ENCODE results near the gene VTA1. TPM values are rescaled to one million over a fixed set of nuclear protein-coding genes. Genes with fewer than 3 reads are reported as not detected.
A peak's percentile ranks its signal among the peaks of the same experiment; 100 is the strongest.

The VTA1 gene
- total and polyA plus RNA-seq, 2 of the 13 experiments (the other 11 are each of a cell fraction or from before 2014, with no cell fraction given), result 70.7 to 89.1 TPM

GRCh38 chr6:142189057-142189456 is 42.0 kb downstream of the VTA1 start (continued):
- TF ChIP-seq ZNF260 (CRISPR knock-in tag; IDR thresholded peaks at IDR 0.05; ENCODE audit: borderline replicate concordance, low read depth) (no peak), ZFY (CRISPR knock-in tag; IDR thresholded peaks at IDR 0.05) (no peak), FOXA3 (CRISPR knock-in tag; IDR thresholded peaks at IDR 0.05) (no peak), GLMP (CRISPR knock-in tag; IDR thresholded peaks at IDR 0.05; ENCODE audit: borderline replicate concordance) (no peak), ZNF101 (CRISPR knock-in tag; IDR thresholded peaks at IDR 0.05; ENCODE audit: borderline replicate concordance, low read depth) (no peak), RBAK (CRISPR knock-in tag; IDR thresholded peaks at IDR 0.05) (no peak), CREBL2 (CRISPR knock-in tag; IDR thresholded peaks at IDR 0.05; ENCODE audit: borderline replicate concordance) (no peak), ZNF329 (CRISPR knock-in tag; IDR thresholded peaks at IDR 0.05; ENCODE audit: low read depth) (no peak)

GRCh38 chr6:142192343-142192742 is 45.3 kb downstream of the VTA1 start:
- Histone ChIP-seq H3K36me3 (replicated peaks in 1 of 2; ENCODE audit: control insufficient read depth in 1 of 2, insufficient read depth in 2 of 2, low read length in 2 of 2) (peaks cover 0 to 19% of the 10 kb centered on the region in 2 experiments; a peak in 3 of 5 replicates), H2AFZ (ENCODE audit: low read length) (no peak overlapping the region), H3K4me3 (replicated peaks in 1 of 3; ENCODE audit: insufficient read depth in 1 of 3, low read depth in 2 of 3, low read length in 3 of 3) (no peak overlapping the region), H3K4me1 (ENCODE audit: insufficient read depth, low read length) (no peaks in the 10 kb centered on the region), H3K27ac (ENCODE audit: extremely low read length, insufficient read depth, low read length) (no peak overlapping the region), H3K4me2 (ENCODE audit: low read depth, low read length) (no peak overlapping the region), H3K79me2 (ENCODE audit: insufficient read depth, low read length) (peaks cover 12% of the 10 kb centered on the region), H3K9ac (ENCODE audit: insufficient read depth, low read depth, low read length) (no peak overlapping the region), H3K27me3 (ENCODE audit: control insufficient read depth in 1 of 2, insufficient read depth in 2 of 2, low read length in 2 of 2) (no peaks in the 10 kb centered on the region), H4K20me1 (ENCODE audit: insufficient read depth, low read length) (no peaks in the 10 kb centered on the region), H3K9me3 (ENCODE audit: low read length) (no peaks in the 10 kb centered on the region)
- intact Hi-C loops (cut with micrococcal nuclease; ENCODE audit: unreplicated experiment), result no loop called here
- in situ Hi-C loops (cut with HindIII; ENCODE audit: extremely low pct_ligation_motif_present, low pct_unique_long_range_greater_than_20kb), result no loop called here
- ATAC-seq, result no peak
- 99% methylated on average over 1 of the region's 1 CpG for WGBS (ENCODE audit: low lambda C conversion rate)
- ChIA-PET CTCF (ENCODE audit: low intra/inter-chr PET ratio, low total read pairs) (interaction anchor here (0.6 kb wide), 1 partner anchor 35 kb away, joined by 3 read pairs; no protein-coding TSS in a partner anchor), POLR2A (no interaction called here)
- FAIRE-seq, result no peak
- TF ChIP-seq ZNF572 (CRISPR knock-in tag; IDR thresholded peaks at IDR 0.05), result no peak
- no peak for TF ChIP-seq SOX6 (IDR thresholded peaks at IDR 0.05)
- TF ChIP-seq SOX6 (CRISPR knock-in tag; IDR thresholded peaks at IDR 0.05), result no peak
- TF ChIP-seq MIER2 (CRISPR knock-in tag; IDR thresholded peaks at IDR 0.05), result no peak
- TF ChIP-seq MNT (IDR thresholded peaks at IDR 0.05), result no peak
- no peak for TF ChIP-seq BRD4 (CRISPR knock-in tag; IDR thresholded peaks at IDR 0.05)
- peak; percentile 80 for TF ChIP-seq HNRNPK (IDR thresholded peaks at IDR 0.05; ENCODE audit: low read depth, low read length, poor library complexity, severe bottlenecking)
- no peak for TF ChIP-seq DDIT3 (CRISPR knock-in tag; IDR thresholded peaks at IDR 0.05)
- TF ChIP-seq PHF5A (CRISPR knock-in tag; IDR thresholded peaks at IDR 0.05; ENCODE audit: low read depth, unreplicated experiment), result no peak
- TF ChIP-seq TCF7 (IDR thresholded peaks at IDR 0.05; ENCODE audit: low read depth), result no peak
- peak; percentile 95 for TF ChIP-seq LCORL (IDR thresholded peaks at IDR 0.05)
- no peak for TF ChIP-seq LCORL (CRISPR knock-in tag; IDR thresholded peaks at IDR 0.05)
- TF ChIP-seq NR2F1 (CRISPR knock-in tag; IDR thresholded peaks at IDR 0.05), result no peak
- no peak for TF ChIP-seq SP140L (CRISPR knock-in tag; IDR thresholded peaks at IDR 0.05; ENCODE audit: borderline replicate concordance)
- TF ChIP-seq ZNF282 (IDR thresholded peaks at IDR 0.05; ENCODE audit: partially characterized antibody), result no peak
- no peak for TF ChIP-seq ZNF781 (CRISPR knock-in tag; IDR thresholded peaks at IDR 0.05; ENCODE audit: borderline replicate concordance, not compliant biosample characterization)
- BruUV-seq (replicated peaks), result no TSS peak
- no peak for DNase-seq (ENCODE audit: low spot score)

Data from HepG2 (cell line).